GM21737 (cell line): ENCODE data around the gene HECW1.
"Not testable (repeated sequence)": the region's sequence is repeated elsewhere in the genome, so short reads cannot be mapped to it uniquely, and the experiment has no call there.

Source experiments
- ATAC-seq: cut with Tn5 transposase; IDR thresholded peaks from one replicate; pipeline ENCODE4 v1.9.1; 2021; ENCODE audit warnings: mild to moderate bottlenecking, moderate library complexity; ENCODE audit not compliant: unreplicated experiment

HECW1 gene

GRCh38 chr7:43201912-43202311 is 89.5 kb downstream of the HECW1 start:
- ATAC-seq = no peak

GRCh38 chr7:43204081-43204480 is 91.6 kb downstream of the HECW1 start:
- no peak for ATAC-seq

DNA sequence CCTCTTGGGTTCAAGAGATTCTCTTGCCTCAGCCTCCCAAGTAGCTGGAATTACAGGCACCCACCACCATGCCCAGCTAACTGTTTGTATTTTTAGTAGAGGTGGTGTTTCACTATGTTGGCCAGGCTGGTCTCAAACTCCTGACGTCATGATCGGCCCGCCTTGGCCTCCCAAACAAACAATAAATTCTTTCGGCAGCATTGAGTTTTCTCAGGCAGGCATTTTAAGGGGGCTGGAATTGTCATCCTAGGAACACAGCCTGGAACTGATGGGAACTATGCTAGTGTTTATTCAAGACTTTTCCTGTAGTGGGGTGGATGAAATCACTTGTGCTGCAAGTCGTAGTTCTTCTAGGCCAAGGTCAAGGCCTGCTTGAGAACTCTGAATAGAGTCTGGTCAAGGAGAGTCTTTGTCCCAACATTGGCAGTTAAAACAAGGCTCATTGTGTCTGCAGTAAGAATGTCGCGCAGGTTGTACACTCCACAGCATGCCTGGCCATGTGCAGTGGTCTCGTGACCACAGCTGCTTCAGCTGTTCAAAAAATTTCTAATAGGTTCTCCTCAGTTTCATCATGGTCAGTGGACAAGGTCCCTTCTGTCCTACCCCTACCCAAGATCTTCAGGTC is 92.8 kb downstream of the HECW1 start:
- ATAC-seq = no peak

DNA sequence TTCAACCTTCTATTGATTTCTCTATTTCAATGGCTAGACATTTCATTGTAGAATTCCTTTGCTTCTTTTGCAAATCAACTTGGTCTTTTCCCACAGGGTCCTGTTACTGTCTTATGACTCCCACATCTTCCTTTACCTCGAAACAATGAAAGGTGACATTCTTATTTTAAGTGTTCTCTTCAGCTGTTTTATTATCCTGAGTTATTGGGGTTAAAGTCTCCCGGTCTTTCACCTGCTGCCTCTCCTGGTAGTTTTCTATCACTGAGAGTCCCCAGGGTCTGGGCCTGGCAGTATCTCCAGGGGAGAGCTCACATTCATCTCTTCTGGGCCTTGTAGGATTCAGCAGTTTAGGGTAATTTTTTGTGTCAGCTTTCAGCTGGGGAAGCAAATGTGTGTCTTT is 95.8 kb downstream of the HECW1 start:
- ATAC-seq = no peak

GRCh38 chr7:43210539-43210938 is 98.1 kb downstream of the HECW1 start:
- ATAC-seq = not testable (repeated sequence)

GRCh38 chr7:43211286-43211685 is 98.8 kb downstream of the HECW1 start:
- ATAC-seq = no peak

- no peak for ATAC-seq
Observed at GRCh38 chr7:43211693-43212092, 99.2 kb downstream of the HECW1 start.

- ATAC-seq = no peak
Observed at GRCh38 chr7:43212921-43213320, 100.5 kb downstream of the HECW1 start.

- no peak for ATAC-seq
Observed at GRCh38 chr7:43215061-43215460, 102.6 kb downstream of the HECW1 start.

GRCh38 chr7:43217055-43217454 is 104.6 kb downstream of the HECW1 start:
- no peak for ATAC-seq

DNA sequence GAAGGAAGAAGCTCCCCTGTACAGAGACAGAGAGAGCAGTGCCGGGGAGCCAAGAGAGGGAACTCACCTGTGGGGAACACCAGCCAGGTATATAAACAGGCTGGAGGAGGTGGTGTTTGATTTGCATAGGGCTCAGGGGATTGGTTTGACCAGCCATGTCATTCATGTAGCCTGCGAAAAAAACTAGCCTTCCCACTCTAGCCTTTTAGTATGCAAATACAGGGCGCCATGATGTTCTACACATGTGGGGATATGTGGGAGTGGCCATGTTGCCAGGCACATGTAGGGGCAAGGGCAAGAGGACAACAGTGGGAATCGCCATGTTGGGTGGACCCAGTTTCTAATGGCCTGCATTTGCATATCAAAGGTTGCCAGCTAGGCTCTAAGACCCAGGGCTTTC is 106.5 kb downstream of the HECW1 start:
- ATAC-seq = not testable (repeated sequence)

DNA sequence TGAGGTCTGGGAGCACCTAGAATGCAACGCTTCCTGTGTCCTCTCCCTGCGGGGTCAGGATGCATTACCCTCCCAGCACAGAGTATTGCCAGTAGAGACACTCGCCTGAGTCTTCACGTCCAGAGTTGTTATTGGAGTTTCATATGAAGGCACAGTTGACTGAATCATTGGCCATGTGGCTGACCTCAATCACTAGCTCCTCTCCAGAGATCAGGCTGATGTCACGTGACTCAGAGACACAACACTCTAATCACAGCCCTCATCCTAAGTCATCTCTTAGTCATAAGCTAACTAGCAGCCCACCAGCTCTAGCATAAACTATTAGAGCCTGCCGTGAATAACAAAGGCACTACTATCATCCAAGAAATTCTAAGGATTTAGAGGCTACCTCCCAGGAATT is 107.8 kb downstream of the HECW1 start:
- ATAC-seq = no peak

- ATAC-seq = no peak
Observed at GRCh38 chr7:43220742-43221141, 108.3 kb downstream of the HECW1 start.

- ATAC-seq = no peak
Observed at GRCh38 chr7:43229801-43230200, 117.4 kb downstream of the HECW1 start.

DNA sequence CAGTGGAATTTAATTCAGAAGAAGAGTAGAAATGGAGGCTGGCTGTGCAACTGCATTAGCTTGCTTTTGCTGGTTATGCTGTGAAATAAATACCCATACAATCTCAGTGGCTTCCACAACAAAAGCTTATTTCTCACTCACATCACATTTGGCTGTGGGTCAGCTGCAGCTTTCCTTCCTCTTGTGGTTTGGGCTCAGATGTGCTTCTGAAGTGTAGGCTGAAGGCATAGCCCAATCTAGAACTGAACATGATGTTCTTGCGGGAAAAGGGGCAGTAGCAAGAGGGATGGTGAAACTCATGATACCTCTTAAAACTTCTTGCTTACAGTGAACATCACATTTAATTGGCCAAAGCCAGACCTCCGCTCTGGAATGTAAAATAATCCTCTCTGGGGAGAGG is 119.9 kb downstream of the HECW1 start:
- no peak for ATAC-seq

DNA sequence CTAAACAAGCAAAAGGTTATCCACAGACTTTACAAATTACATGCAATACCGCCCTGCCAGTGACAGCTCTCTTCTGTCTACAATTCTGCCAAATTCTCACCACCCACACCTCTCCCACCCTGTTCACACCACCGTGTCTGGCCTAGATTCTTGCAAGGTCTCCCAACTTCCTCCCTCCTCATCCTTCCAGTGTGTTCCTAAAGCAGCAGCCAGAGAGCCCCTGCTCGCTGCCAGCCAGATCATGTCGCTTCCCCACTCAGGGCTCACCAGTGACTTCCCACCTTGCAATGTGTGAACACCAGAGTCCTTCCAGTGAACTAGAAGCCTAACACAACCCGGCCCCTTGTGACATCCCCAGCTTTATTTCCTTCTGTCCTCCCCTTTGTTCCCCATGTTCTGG is 121.6 kb downstream of the HECW1 start:
- ATAC-seq = no peak

- no peak for ATAC-seq
Observed at GRCh38 chr7:43234968-43235367, 122.5 kb downstream of the HECW1 start.

DNA sequence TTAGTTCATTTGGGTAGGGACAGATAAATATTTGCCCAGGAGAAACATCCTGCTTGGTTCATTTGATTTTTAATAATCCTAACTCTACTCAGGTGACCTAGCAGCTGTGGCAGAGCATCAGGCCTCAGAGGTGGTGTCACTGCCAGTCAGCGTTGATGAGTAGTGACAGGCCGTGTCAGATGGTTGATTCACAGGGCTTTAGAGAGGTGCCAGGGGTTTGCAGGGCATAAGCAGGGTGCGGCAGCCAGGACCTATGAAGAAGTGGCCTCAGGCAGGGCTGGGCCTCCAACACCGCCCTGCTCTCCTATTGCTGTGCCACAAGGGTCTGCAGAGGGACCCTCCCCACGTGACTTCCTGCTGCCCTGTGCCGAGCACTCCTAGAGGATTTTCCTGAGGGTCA is 128.1 kb downstream of the HECW1 start:
- ATAC-seq = no peak

- ATAC-seq = no peak
Observed at GRCh38 chr7:43242628-43243255, 130.3 kb downstream of the HECW1 start.

- ATAC-seq = no peak
Observed at GRCh38 chr7:43244232-43244631, 131.8 kb downstream of the HECW1 start.

GRCh38 chr7:43244784-43245183 is 132.3 kb downstream of the HECW1 start:
- ATAC-seq = no peak

DNA sequence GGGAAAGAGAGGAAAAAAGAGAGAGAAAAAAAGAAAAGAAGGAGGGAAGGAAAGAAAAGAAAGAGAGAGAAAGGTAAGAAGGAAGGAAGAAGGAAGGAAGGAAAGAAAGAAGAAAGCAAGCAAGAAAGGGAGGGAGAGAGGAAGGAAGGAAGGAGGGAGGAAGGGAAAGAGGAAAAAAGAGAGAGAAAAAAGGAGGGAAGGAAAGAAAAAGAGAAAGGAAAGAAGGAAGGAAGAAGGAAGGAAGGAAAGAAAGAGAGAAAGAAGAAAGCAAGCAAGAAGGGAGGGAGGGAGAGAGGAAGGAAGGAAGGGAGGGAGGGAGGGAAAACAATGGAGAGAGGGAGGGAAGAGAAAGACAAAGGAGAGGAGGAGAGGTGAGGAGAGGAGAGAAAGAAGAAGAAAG is 135.3 kb downstream of the HECW1 start:
- no peak for ATAC-seq

GRCh38 chr7:43248553-43248952 is 136.1 kb downstream of the HECW1 start:
- no peak for ATAC-seq
